ENCODE data around the gene MRPS23.

- TF ChIP-seq POLR2A (IDR thresholded peaks at IDR 0.05), result no peak
- no peak for TF ChIP-seq CTCF (IDR thresholded peaks at IDR 0.05)
These were observed 19.9 kb upstream of the MRPS23 start for GRCh38 chr17:57869617-57870282.
